ENCODE measurements around the gene PPP2R2D.

The PPP2R2D gene

GRCh38 chr10:131900350-131901152 is at the start of gene PPP2R2D:
Gene PPP2R2D, plus strand, starts transcription at chr10:131901008. Its CDS starts 141 bp downstream, at chr10:131901149.
- DNase-seq = peak; percentile 96

- peak; percentile 7 for DNase-seq
These were observed 49.5 kb upstream of the PPP2R2D start for GRCh38 chr10:131851346-131851745.

GRCh38 chr10:131852176-131852822 is 48.5 kb upstream of the PPP2R2D start:
- no peak for DNase-seq

- DNase-seq = no peak
These were observed 47.8 kb upstream of the PPP2R2D start for GRCh38 chr10:131852823-131853609.

GRCh38 chr10:131853610-131853964 is 47.2 kb upstream of the PPP2R2D start:
- DNase-seq = no peak

- no peak for DNase-seq
These were observed 46.1 kb upstream of the PPP2R2D start for GRCh38 chr10:131854579-131855335.

- no peak for DNase-seq
These were observed 45.1 kb upstream of the PPP2R2D start for GRCh38 chr10:131855461-131856401.

- no peak for DNase-seq
These were observed 44.2 kb upstream of the PPP2R2D start for GRCh38 chr10:131856441-131857094.

- no peak for DNase-seq
These were observed 43.4 kb upstream of the PPP2R2D start for GRCh38 chr10:131857156-131858117.

- DNase-seq = no peak
These were observed 42.7 kb upstream of the PPP2R2D start for GRCh38 chr10:131858118-131858515.

- no peak for DNase-seq
These were observed 42.0 kb upstream of the PPP2R2D start for GRCh38 chr10:131858583-131859340.

GRCh38 chr10:131859341-131860020 is 41.3 kb upstream of the PPP2R2D start:
- no peak for DNase-seq

GRCh38 chr10:131860311-131860710 is 40.5 kb upstream of the PPP2R2D start:
- no peak for DNase-seq

GRCh38 chr10:131860806-131861440 is 39.9 kb upstream of the PPP2R2D start:
- no peak for DNase-seq

GRCh38 chr10:131862548-131862947 is 38.3 kb upstream of the PPP2R2D start:
- no peak for DNase-seq

GRCh38 chr10:131865223-131865917 is 35.4 kb upstream of the PPP2R2D start:
- DNase-seq = no peak

- DNase-seq = no peak
These were observed 34.1 kb upstream of the PPP2R2D start for GRCh38 chr10:131866673-131867072.
